D721Med (cell line): ENCODE measurements around the gene TMEM269.
A peak's percentile ranks its signal among the peaks of the same experiment; 100 is the strongest.

Experiments
- DNase-seq: peaks from one replicate; pipeline ENCODE4 v3.0.0; 2011; ENCODE audit warnings: low spot score; ENCODE audit not compliant: insufficient read length
- FAIRE-seq: peaks from 2 replicates; lab custom pipeline; 2011; peaks lifted over from hg19 to GRCh38; lab: Jason Lieb, UNC
- CTCF ChIP-seq: IDR thresholded peaks from 2 replicates; pipeline ENCODE4 v1.5.1; 2012; ENCODE audit warnings: mild to moderate bottlenecking, control low read depth; ENCODE audit not compliant: insufficient read depth; ENCODE audit errors: missing control alignments

The TMEM269 gene

DNA sequence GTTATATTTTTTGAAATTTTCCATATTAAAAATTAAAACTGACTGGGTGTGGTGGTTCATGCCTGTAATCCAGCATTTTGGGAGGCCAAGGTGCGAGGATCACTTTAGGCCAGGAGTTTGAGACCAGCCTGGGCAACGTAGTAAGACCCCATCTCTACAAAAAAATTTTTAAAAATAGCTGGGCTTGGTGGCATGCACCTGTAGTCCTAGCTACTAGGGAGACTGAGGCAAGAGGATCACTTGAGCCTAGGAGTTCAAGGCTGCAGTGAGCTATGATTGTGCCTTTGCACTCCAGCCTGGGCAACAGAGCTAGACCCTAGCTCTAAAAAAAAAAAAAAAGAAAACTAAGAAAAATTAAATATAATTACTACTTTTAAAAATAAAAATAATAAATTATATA, 36.9 kb downstream of the TMEM269 start:
- no peak for TF ChIP-seq CTCF
- no peak for DNase-seq
- FAIRE-seq, result no peak

- no peak for TF ChIP-seq CTCF
- FAIRE-seq (peak; percentile 35), DNase-seq (no peak)
Measured at GRCh38 chr1:42822800-42823392, 38.1 kb downstream of the TMEM269 start.

GRCh38 chr1:42824481-42825035, 39.8 kb downstream of the TMEM269 start:
- no peak for FAIRE-seq
- no peak for DNase-seq
- no peak for TF ChIP-seq CTCF

- FAIRE-seq (no peak), DNase-seq (no peak)
- no peak for TF ChIP-seq CTCF
Measured at GRCh38 chr1:42825036-42825851, 40.5 kb downstream of the TMEM269 start.

GRCh38 chr1:42830631-42831030, 45.8 kb downstream of the TMEM269 start:
- DNase-seq, result no peak
- no peak for FAIRE-seq
- TF ChIP-seq CTCF, result no peak

DNA sequence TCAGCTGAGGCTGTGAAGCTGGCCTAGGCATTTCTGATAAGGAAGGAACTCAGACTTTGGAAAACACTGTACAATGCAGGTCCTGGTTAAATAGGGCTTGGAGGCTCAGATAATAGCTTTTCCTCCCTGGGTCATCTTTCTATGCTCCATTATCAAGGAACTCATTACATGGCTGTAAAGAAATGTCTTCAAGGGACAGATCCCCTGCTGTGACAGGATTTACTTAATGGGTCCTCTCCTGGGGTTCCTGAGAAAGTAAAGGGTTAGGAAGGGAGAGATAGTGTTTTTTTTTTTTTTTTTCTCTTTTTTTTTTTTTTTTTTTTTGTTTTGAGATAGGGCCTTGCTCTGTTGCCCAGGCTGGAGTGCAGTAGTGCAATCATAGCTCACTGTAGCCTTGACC, 46.5 kb downstream of the TMEM269 start:
- DNase-seq, result no peak
- no peak for TF ChIP-seq CTCF
- no peak for FAIRE-seq
